ENCODE results near the gene POM121C.
"Not testable (repeated sequence)": the region's sequence is repeated elsewhere in the genome, so short reads cannot be mapped to it uniquely, and the experiment has no call there.

POM121C gene

DNA sequence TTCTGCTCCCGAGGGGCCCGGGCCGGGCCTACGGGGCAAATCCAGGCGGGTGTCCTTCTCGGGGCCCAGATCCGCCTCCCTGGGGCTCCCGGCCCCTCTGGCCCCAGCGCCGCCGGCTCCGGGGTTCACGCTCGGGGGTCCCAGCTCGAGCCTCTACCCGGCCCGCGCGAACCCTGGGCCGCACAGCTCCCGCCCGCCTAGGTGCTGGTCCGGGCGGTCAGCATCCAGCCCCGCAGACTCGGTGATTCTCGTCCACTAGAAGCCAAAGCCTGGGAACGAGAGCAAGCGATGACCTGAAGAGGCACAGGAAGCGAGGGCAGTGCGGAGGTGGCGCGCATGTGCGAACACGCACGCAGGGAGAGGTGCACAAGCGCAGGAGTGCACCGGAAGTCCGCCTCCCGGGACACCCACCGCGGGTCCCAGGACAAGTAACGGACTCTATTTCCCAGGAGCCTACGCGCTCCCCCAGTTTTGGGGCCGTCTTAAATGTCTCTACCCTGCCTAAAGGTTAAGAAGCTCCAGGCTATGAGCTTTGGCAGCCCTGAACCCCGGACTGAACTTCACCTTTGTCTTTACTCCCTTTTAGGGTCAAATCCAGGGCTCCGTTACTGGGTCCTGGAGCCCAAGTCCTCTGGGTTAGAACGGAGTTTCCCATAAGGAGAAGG is at the start of gene POM121C:
Gene POM121C, minus strand, starts transcription at position 321 of the 665 bp plus-strand sequence. CDS start 44,803 bp downstream, outside the sequence.
- DNase-seq (ENCODE audit: low read depth in 3 of 3), result peak; percentile 66 to 77 (median 72)

DNA sequence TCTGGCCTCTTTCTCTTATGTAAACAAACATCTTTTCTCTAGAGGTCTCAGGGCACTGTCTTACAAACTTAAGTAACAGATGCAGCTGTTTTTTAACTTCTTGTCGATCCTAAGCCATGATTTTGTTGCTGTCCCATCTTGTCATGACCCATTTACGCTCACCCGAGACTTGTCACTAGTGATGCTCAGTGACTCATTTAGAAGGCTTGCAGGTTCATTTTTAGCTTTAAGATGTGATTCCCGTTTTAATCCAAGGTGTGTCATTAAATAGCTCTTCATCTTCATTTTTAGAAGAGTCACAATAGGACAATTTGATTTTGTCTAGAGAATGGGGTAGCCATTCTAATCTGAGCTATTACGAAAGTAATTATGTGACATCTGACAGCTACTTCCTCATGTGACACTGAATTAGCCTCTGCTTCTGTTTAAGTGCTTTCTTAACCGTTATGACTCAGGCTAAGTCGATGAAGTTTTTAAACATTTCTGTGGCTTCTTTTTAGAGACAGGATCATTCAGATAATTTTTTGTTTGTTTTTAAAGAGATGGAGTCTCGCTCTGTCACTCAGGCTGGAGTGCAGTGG is 48.7 kb upstream of the POM121C start:
- DNase-seq (ENCODE audit: low read depth in 3 of 3), result no peak

- DNase-seq (ENCODE audit: low read depth in 3 of 3), result no peak
These were observed 47.8 kb upstream of the POM121C start for GRCh38 chr7:75533926-75534325.

DNA sequence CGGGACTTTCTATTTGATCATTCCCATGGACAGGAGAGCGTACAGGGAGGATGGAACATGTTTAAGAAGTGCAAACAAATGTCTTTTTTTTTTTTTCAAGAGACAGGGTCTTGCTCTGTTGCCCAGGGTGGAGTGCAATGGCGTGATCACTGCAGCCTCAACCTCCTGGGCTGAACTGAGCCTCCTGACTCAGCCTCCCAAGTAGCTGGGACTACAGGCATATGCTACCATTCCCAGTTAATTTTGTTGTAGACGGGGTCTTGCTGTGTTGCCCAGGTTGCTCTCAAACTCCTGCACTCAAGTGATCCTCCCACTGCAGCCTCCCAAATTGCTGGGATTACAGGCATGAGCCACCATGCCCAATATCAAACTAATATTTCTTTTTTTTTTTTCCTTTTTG is 46.5 kb upstream of the POM121C start:
- no peak for DNase-seq (ENCODE audit: low read depth in 3 of 3)

GRCh38 chr7:75531359-75531821 is 45.3 kb upstream of the POM121C start:
- no peak for DNase-seq (ENCODE audit: low read depth in 3 of 3)

DNA sequence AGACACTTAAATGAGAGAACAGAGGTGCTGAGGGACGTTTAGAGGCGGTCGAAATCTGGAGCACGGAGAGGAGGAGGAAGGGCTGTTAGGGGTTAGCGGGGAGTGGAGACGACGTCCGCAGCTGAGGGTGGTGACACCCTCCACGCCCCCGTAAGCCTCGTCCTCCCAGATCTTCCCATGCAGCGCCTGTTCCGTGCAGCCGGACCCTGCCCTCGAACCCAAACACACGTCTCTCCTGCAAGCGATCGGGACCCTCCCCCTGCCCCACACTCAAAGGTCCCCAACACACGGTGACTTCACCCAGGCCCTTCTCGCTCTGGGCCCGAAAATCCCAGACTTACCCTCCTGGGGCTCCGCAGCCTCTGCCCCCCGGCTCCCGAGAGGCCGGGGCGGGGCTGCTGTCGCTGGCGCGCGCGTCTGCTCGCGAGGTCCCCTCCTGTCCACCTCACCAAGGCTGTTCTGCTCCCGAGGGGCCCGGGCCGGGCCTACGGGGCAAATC is 41.2 kb upstream of the POM121C start:
- DNase-seq (ENCODE audit: low read depth in 3 of 3), result peak in 1 of 3 experiments; percentile 1

- not testable (repeated sequence) for DNase-seq (ENCODE audit: low read depth in 3 of 3)
These were observed 35.6 kb upstream of the POM121C start for GRCh38 chr7:75521727-75522126.

- DNase-seq (ENCODE audit: low read depth in 3 of 3), result not testable (repeated sequence)
These were observed 32.7 kb upstream of the POM121C start for GRCh38 chr7:75518842-75519241.

DNA sequence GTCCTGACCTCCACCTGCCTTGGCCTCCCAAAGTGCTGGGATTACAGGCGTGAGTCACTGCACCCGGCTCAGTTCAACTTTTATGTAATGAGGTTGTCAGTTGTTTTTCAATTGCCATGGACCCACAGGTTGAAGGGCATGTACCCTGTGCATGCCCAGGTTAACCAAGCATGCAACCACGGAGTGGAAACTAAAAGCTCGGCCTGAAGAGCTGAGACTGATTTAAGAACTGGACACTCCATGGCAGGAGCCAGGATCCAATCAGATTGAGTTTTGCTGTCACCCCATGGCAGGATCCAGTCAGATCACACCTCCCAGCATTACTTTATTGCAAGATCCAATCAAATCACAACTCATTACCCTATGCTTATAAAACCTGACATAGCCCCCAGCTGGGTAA is 22.9 kb upstream of the POM121C start:
- not testable (repeated sequence) for DNase-seq (ENCODE audit: low read depth in 3 of 3)

- not testable (repeated sequence) for DNase-seq (ENCODE audit: low read depth in 3 of 3)
These were observed 5.9 kb upstream of the POM121C start, which contains the start of gene SPDYE5 for GRCh38 chr7:75492020-75492419. Gene SPDYE5 (plus strand): TSS chr7:75492320. CDS start chr7:75494048, 1,728 bp downstream.

GRCh38 chr7:75485355-75485978 is 632 bp downstream of the POM121C start:
- DNase-seq (ENCODE audit: low read depth in 3 of 3), result peak in 1 of 3 experiments; percentile 18

GRCh38 chr7:75480313-75480712 is 5.8 kb downstream of the POM121C start:
- DNase-seq (ENCODE audit: low read depth in 3 of 3), result not testable (repeated sequence)

- not testable (repeated sequence) for DNase-seq (ENCODE audit: low read depth in 3 of 3)
These were observed 8.6 kb downstream of the POM121C start for GRCh38 chr7:75477457-75477856.

- not testable (repeated sequence) for DNase-seq (ENCODE audit: low read depth in 3 of 3)
These were observed 15.9 kb downstream of the POM121C start for GRCh38 chr7:75470166-75470565.

GRCh38 chr7:75460541-75460940 is 25.6 kb downstream of the POM121C start:
- not testable (repeated sequence) for DNase-seq (ENCODE audit: low read depth in 3 of 3)

GRCh38 chr7:75458034-75458433 is 28.1 kb downstream of the POM121C start:
- DNase-seq (ENCODE audit: low read depth in 3 of 3), result not testable (repeated sequence)

- DNase-seq (ENCODE audit: low read depth in 3 of 3), result not testable (repeated sequence)
These were observed 29.7 kb downstream of the POM121C start for GRCh38 chr7:75456403-75456802.

GRCh38 chr7:75452494-75452955 is 33.6 kb downstream of the POM121C start:
- DNase-seq (ENCODE audit: low read depth in 3 of 3), result not testable (repeated sequence)

- not testable (repeated sequence) for DNase-seq (ENCODE audit: low read depth in 3 of 3)
These were observed 36.2 kb downstream of the POM121C start for GRCh38 chr7:75449946-75450345.

DNA sequence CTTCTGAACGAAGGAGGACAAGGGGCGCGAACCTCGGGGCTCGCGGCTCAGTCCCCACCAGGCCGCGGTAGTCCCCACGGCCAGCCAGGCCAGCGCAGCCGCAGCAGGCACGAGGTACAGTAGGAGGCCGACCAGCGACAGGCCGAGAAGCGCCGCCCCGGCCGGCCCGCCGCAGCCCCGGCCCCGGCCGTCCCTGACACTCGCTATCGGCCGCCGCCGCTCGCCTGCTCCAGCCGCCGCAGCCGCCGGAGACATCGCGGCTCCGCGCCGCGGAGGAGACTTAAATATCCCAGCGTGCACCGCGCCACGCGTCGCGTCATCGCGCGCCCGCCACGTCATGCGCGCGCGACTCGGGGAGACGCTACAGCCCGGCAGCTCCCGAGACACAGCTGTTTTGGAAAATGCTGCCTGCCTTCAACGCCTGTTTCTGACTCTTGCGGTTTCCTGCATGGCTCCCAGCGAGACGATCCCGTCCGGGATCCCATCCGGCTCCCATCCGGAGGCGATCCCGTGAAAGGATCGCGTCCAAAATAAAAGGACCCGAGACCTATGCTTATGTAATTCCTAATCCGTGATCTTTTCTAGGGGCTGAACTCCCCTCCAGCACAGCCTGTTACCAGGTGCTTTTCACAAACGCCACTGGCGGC is 43.5 kb downstream of the POM121C start:
- peak in 2 of 3 experiments; percentile 8 to 15 for DNase-seq (ENCODE audit: low read depth in 3 of 3)

DNA sequence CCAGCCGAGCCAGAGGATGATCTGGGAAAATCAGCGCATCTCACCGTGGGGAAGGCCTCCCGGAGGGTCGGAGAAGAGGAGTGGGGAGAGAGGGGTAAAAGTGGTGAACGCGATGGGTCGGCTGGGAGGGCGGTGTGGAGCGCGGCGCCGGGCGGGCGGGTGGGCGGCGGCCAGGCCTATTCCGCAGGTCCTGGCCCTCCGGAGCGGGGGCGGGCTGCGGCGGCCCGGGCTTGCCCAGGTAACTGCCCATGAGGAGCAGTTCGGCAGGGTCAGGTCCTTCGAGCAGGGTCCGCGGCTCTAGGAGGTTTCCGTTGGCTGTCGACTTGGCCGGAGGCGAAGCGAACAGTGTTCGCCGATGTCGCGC is 44.0 kb downstream of the POM121C start:
- DNase-seq (ENCODE audit: low read depth in 3 of 3), result not testable (repeated sequence)

DNA sequence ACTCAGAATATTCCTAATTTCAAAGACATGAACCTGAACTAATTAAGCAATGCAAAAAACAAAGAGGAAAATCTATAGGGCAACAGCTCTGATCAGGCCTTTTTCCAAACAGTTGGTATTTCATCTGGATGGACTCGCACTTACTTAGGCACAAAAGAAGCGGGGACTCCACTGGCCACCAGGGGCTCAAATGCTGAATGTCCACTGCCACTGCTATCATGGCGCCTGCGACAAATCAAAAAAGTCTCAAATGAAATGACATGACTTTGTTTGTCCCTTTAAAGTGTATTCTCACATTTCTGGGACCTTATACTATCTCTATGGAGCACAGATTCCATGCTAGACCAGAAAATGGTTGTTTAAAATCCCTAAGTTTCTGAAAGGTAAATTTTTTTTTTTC is 47.1 kb downstream of the POM121C start:
- not testable (repeated sequence) for DNase-seq (ENCODE audit: low read depth in 3 of 3)
